ENCODE measurements around the gene RNF31.

Gene RNF31

DNA sequence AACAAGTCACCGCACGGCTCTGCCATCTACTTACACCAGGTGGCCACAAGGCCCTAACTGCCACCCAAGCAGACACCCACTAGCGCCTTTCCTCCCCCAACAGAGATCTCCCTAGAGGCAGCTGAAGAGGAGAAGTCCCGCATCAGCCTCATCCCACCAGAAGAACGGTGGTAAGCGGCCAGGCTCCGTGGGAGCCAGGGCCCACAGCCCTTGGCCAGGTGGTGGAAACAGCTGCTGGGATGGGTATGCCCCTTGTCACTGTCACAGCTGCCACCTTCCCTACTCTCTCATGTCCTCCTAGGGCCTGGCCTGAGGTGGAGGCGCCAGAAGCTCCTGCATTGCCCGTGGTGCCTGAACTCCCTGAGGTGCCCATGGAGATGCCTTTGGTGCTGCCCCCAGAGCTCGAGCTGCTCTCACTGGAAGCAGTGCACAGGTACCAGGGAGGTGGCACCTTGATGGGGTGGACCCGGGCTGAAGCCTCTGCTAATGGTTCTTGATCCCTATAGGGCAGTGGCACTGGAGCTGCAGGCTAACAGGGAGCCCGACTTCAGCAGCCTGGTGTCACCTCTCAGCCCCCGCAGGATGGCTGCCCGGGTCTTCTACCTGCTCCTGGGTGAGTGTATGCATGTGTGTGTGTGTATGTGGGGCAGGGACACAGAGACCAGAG is 32.1 kb downstream of the RNF31 start:
- H3K4me3 ChIP-seq (replicated peaks; ENCODE audit: insufficient read depth, low read length): no peak overlapping the region

DNA sequence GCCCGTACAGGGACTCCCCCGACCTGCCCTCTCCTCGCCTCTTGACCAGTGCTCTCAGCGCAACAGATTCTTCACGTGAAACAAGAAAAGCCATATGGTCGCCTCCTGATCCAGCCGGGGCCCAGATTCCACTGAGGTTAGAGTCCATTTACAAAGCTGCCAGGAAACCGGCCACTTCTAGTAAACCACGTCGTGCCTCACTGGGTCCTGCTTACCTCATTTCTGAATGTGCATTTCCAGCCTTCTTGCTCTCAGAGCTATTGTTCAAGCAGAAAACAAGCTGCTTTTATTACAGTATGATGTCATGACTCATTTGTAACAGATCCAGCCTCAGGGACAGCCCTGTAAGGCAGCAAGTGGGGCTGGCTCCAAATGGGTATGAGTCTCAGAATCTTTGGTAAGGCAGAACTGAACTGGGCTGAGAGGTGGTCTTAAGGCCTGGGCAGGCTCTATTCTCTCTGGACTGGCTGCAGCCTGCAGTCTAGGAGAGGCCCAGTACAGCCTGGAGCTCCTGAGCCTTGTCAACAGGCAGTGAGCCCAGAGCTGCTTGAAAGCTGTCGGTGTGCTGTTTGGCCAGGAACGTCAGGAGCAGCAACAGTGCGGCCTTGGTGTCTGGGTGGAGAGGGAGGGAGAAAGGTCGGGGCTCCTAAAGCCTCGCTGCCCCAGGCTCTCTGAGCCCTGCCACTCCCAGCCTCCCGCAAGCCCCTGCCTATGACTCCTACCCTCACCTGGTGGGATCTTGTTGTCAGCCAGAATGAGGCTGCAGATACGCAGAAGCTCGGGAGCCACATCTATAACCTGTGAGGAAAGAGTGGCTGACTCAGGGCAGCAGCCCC is 32.9 kb downstream of the RNF31 start:
- no peak overlapping the region for H3K27ac ChIP-seq (replicated peaks)
- TF ChIP-seq, protein P1, sequence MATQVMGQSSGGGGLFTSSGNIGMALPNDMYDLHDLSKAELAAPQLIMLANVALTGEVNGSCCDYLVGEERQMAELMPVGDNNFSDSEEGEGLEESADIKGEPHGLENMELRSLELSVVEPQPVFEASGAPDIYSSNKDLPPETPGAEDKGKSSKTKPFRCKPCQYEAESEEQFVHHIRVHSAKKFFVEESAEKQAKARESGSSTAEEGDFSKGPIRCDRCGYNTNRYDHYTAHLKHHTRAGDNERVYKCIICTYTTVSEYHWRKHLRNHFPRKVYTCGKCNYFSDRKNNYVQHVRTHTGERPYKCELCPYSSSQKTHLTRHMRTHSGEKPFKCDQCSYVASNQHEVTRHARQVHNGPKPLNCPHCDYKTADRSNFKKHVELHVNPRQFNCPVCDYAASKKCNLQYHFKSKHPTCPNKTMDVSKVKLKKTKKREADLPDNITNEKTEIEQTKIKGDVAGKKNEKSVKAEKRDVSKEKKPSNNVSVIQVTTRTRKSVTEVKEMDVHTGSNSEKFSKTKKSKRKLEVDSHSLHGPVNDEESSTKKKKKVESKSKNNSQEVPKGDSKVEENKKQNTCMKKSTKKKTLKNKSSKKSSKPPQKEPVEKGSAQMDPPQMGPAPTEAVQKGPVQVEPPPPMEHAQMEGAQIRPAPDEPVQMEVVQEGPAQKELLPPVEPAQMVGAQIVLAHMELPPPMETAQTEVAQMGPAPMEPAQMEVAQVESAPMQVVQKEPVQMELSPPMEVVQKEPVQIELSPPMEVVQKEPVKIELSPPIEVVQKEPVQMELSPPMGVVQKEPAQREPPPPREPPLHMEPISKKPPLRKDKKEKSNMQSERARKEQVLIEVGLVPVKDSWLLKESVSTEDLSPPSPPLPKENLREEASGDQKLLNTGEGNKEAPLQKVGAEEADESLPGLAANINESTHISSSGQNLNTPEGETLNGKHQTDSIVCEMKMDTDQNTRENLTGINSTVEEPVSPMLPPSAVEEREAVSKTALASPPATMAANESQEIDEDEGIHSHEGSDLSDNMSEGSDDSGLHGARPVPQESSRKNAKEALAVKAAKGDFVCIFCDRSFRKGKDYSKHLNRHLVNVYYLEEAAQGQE (IDR thresholded peaks at IDR 0.05; ENCODE audit: insufficient replicate concordance, low read depth): no peak
- TF ChIP-seq GABPA (IDR thresholded peaks at IDR 0.05; ENCODE audit: low read depth): no peak
- TF ChIP-seq SPI1 (IDR thresholded peaks at IDR 0.05; ENCODE audit: borderline replicate concordance, low read depth): no peak
- TF ChIP-seq, protein P2, sequence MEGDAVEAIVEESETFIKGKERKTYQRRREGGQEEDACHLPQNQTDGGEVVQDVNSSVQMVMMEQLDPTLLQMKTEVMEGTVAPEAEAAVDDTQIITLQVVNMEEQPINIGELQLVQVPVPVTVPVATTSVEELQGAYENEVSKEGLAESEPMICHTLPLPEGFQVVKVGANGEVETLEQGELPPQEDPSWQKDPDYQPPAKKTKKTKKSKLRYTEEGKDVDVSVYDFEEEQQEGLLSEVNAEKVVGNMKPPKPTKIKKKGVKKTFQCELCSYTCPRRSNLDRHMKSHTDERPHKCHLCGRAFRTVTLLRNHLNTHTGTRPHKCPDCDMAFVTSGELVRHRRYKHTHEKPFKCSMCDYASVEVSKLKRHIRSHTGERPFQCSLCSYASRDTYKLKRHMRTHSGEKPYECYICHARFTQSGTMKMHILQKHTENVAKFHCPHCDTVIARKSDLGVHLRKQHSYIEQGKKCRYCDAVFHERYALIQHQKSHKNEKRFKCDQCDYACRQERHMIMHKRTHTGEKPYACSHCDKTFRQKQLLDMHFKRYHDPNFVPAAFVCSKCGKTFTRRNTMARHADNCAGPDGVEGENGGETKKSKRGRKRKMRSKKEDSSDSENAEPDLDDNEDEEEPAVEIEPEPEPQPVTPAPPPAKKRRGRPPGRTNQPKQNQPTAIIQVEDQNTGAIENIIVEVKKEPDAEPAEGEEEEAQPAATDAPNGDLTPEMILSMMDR (IDR thresholded peaks at IDR 0.05; ENCODE audit: insufficient read depth, low read length): no peak
- no peak for TF ChIP-seq POLR2AphosphoS5 (IDR thresholded peaks at IDR 0.05; ENCODE audit: low read depth)
- H3K4me3 ChIP-seq (replicated peaks; ENCODE audit: insufficient read depth, low read length): no peak overlapping the region
- H3K27me3 ChIP-seq (ENCODE audit: insufficient read depth, poor library complexity, severe bottlenecking): no peaks in the 10 kb centered on the region
- no peak for DNase-seq (ENCODE audit: low read depth in 1 of 2, low spot score in 1 of 2)

More for the DNA sequence above, 32.1 kb downstream of the RNF31 start:
- Histone ChIP-seq H3K27me3 (ENCODE audit: insufficient read depth, poor library complexity, severe bottlenecking) (no peaks in the 10 kb centered on the region), H3K27ac (replicated peaks) (no peak overlapping the region)
- no peak for DNase-seq (ENCODE audit: low read depth in 1 of 2, low spot score in 1 of 2)
- TF ChIP-seq SPI1 (IDR thresholded peaks at IDR 0.05; ENCODE audit: borderline replicate concordance, low read depth) (no peak), POLR2AphosphoS5 (IDR thresholded peaks at IDR 0.05; ENCODE audit: low read depth) (no peak), GABPA (IDR thresholded peaks at IDR 0.05; ENCODE audit: low read depth) (no peak)
- TF ChIP-seq, protein P2 (IDR thresholded peaks at IDR 0.05; ENCODE audit: insufficient read depth, low read length): no peak
- TF ChIP-seq, protein P1 (IDR thresholded peaks at IDR 0.05; ENCODE audit: insufficient replicate concordance, low read depth): no peak

DNA sequence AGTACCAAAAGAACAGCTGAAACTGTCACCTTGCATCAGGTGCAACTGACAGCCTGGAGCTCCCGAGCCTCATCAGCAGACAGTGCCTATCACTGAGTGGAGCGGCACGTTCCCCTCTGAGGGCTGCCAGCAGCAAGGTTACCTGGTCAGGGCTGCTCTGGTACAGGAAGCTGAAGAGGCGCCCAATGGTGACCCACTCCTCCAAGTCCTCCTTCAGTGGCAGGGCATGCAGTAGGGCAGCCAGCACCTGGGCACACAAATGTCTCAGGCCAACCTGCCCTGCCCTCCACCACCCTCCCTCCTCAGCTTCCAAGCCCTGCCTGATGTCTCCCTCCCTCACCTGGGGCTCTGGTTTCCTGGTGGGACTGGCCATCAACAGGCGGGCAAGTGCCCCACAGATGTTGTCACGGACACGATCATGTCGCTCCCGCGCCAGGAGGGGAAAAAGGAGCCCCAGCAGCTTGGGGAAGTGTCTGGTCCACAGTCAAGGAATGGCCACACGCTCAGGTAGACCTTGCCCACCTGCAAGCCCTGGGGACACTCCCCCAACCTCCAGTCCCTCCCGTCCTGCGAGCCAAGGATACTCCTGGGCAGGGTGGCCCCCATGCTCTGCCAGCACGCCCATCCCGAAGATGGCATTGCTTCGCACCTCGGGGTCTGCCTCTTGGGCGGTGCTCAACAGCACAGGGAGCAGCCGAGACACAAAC is 34.2 kb downstream of the RNF31 start:
- Histone ChIP-seq H3K4me3 (replicated peaks; ENCODE audit: insufficient read depth, low read length) (no peak overlapping the region), H3K27ac (replicated peaks) (no peak overlapping the region), H3K27me3 (ENCODE audit: insufficient read depth, poor library complexity, severe bottlenecking) (no peaks in the 10 kb centered on the region)
- DNase-seq (ENCODE audit: low read depth in 1 of 2, low spot score in 1 of 2): no peak
- no peak for TF ChIP-seq GABPA (IDR thresholded peaks at IDR 0.05; ENCODE audit: low read depth)
- TF ChIP-seq, protein P1 (IDR thresholded peaks at IDR 0.05; ENCODE audit: insufficient replicate concordance, low read depth): no peak
- TF ChIP-seq POLR2AphosphoS5 (IDR thresholded peaks at IDR 0.05; ENCODE audit: low read depth): no peak
- TF ChIP-seq, protein P2 (IDR thresholded peaks at IDR 0.05; ENCODE audit: insufficient read depth, low read length): no peak
- TF ChIP-seq SPI1 (IDR thresholded peaks at IDR 0.05; ENCODE audit: borderline replicate concordance, low read depth): no peak

All from HL-60 (cell line).